CD4-positive, CD25-positive, alpha-beta regulatory T cell (primary cell): ENCODE results near the gene SLC13A2. TPM values are rescaled to one million over a fixed set of nuclear protein-coding genes. Genes with fewer than 3 reads are reported as not detected.

Source experiments
- ATAC-seq, 2 donors: fragments of 150-1000 bp; cut with Tn5 transposase; one replicate each; pipeline ENCODE4 v1.10.0; 2021; ENCODE audit warnings: low read depth in 2 of 2, moderate number of reproducible peaks in 2 of 2, moderate library complexity in 1 of 2
- DNase-seq, 3 donors: peaks; one replicate each; pipeline versions ENCODE4 v3.0.0 to v3.0.0-alpha.2; 2012 to 2022; ENCODE audit warnings: mixed read lengths in 1 of 3
- H3K27ac ChIP-seq: one replicate; pipeline ENCODE4 v1.7.0; 2013; ENCODE audit warnings: mild to moderate bottlenecking, low read length; ENCODE audit not compliant: insufficient read depth, poor library complexity, severe bottlenecking
- H3K27me3 ChIP-seq: one replicate; pipeline ENCODE4 v1.7.0; 2013; ENCODE audit warnings: low read length; ENCODE audit not compliant: control insufficient read depth, insufficient read depth
- H3K36me3 ChIP-seq: one replicate; pipeline ENCODE4 v1.7.0; 2013; ENCODE audit warnings: mild to moderate bottlenecking, low read length, moderate library complexity; ENCODE audit not compliant: control insufficient read depth, insufficient read depth
- H3K4me1 ChIP-seq: 2 replicates; pipeline ENCODE4 v1.7.0; 2013; ENCODE audit warnings: mild to moderate bottlenecking, low read length; ENCODE audit not compliant: insufficient read depth, control insufficient read depth, poor library complexity, severe bottlenecking
- H3K4me3 ChIP-seq: one replicate; pipeline ENCODE4 v1.7.0; 2013; ENCODE audit warnings: low read depth, mild to moderate bottlenecking, low read length, moderate library complexity
- H3K9me3 ChIP-seq, 2 experiments: 1 replicate in 1 of 2; 2 replicates in 1 of 2; pipeline ENCODE4 v1.7.0; 2013; ENCODE audit warnings: low read length in 2 of 2, mild to moderate bottlenecking in 1 of 2, moderate library complexity in 1 of 2; ENCODE audit not compliant: control insufficient read depth in 2 of 2
- H3K27ac Mint-ChIP-seq, 3 donors: one replicate each; pipeline ENCODE4 v1.8.0; 2020 to 2022; ENCODE audit warnings: mild to moderate bottlenecking in 3 of 3, mixed read lengths in 3 of 3, moderate library complexity in 2 of 3
- H3K27me3 Mint-ChIP-seq: one replicate; pipeline ENCODE4 v1.8.0; 2022; ENCODE audit warnings: mild to moderate bottlenecking, mixed read lengths
- H3K36me3 Mint-ChIP-seq: one replicate; pipeline ENCODE4 v1.8.0; 2020; ENCODE audit warnings: mixed read lengths
- H3K4me1 Mint-ChIP-seq, 4 donors: one replicate each; pipeline ENCODE4 v1.8.0; 2020 to 2022; ENCODE audit warnings: mixed read lengths in 4 of 4, mild to moderate bottlenecking in 1 of 4
- H3K4me3 Mint-ChIP-seq, 4 donors: one replicate each; pipeline ENCODE4 v1.8.0; 2020 to 2022; ENCODE audit warnings: mild to moderate bottlenecking in 4 of 4, mixed read lengths in 4 of 4, moderate library complexity in 3 of 4
- H3K9me3 Mint-ChIP-seq, 7 donors: one replicate each; pipeline ENCODE4 v1.8.0; 2020 to 2022; ENCODE audit warnings: mixed read lengths in 7 of 7, mild to moderate bottlenecking in 3 of 7, moderate library complexity in 2 of 7
- polyA plus RNA-seq, 4 donors: library from polyadenylated mRNA; unstranded; fragments of 300-500 nt; fragmentation: Illumina TruSeq; gene quantifications; one replicate each; pipeline ENCODE4 v1.2.3, GENCODE V29; 2021
- total RNA-seq: library from RNA; stranded (reverse); gene quantifications from one replicate; pipeline ENCODE4 v1.2.3, GENCODE V29; 2022

SLC13A2 gene
- total and polyA plus RNA-seq, 5 donors from 2014 or later, result not detected

GRCh38 chr17:28540231-28540630 lies 66.8 kb downstream of the SLC13A2 start:
- Mint-ChIP-seq H3K36me3 (no peaks in the 10 kb centered on the region), H3K4me1 (no peaks in the 10 kb centered on the region), H3K4me3 (no peak overlapping the region), H3K9me3 (no peaks in the 10 kb centered on the region), H3K27me3 (no peaks in the 10 kb centered on the region), H3K27ac (peak overlapping the region in 1 of 3 donors; percentile 83)
- no peaks in the 10 kb centered on the region for H3K27me3 ChIP-seq
- H3K9me3 ChIP-seq, result no peaks in the 10 kb centered on the region
- H3K27ac ChIP-seq, result no peak overlapping the region
- no peaks in the 10 kb centered on the region for H3K36me3 ChIP-seq
- H3K4me1 ChIP-seq, result no peaks in the 10 kb centered on the region
- DNase-seq (no peak), ATAC-seq (no peak)
- H3K4me3 ChIP-seq, result no peak overlapping the region

- DNase-seq (no peak), ATAC-seq (no peak)
- Histone ChIP-seq H3K27me3 (no peaks in the 10 kb centered on the region), H3K4me3 (no peak overlapping the region), H3K27ac (no peak overlapping the region), H3K4me1 (no peaks in the 10 kb centered on the region), H3K9me3 (no peaks in the 10 kb centered on the region), H3K36me3 (peaks cover 4% of the 10 kb centered on the region)
- H3K9me3 Mint-ChIP-seq, result no peaks in the 10 kb centered on the region
- H3K27me3 Mint-ChIP-seq, result no peaks in the 10 kb centered on the region
- no peak overlapping the region for H3K4me3 Mint-ChIP-seq
- H3K27ac Mint-ChIP-seq, result no peak overlapping the region
- peaks cover 4% of the 10 kb centered on the region for H3K36me3 Mint-ChIP-seq
- peaks cover 0 to 4% (median 3%) of the 10 kb centered on the region in 4 donors for H3K4me1 Mint-ChIP-seq
Observed at GRCh38 chr17:28541439-28541838, 68.0 kb downstream of the SLC13A2 start.

- ATAC-seq (no peak), DNase-seq (no peak)
- H3K4me1 Mint-ChIP-seq, result peaks cover 7 to 28% (median 18%) of the 10 kb centered on the region in 4 donors
- no peaks in the 10 kb centered on the region for H3K9me3 ChIP-seq
- H3K27me3 ChIP-seq, result no peaks in the 10 kb centered on the region
- H3K27ac ChIP-seq, result no peak overlapping the region
- no peak overlapping the region for H3K4me3 ChIP-seq
- no peak overlapping the region for H3K4me3 Mint-ChIP-seq
- H3K27ac Mint-ChIP-seq, result peak overlapping the region in 2 of 3 donors; percentile 29 to 35
- H3K36me3 Mint-ChIP-seq, result peaks cover 4% of the 10 kb centered on the region
- H3K27me3 Mint-ChIP-seq, result no peaks in the 10 kb centered on the region
- H3K4me1 ChIP-seq, result peaks cover 24% of the 10 kb centered on the region
- H3K9me3 Mint-ChIP-seq, result no peaks in the 10 kb centered on the region
- H3K36me3 ChIP-seq, result peaks cover 10% of the 10 kb centered on the region
Observed at GRCh38 chr17:28544402-28545140, 71.1 kb downstream of the SLC13A2 start.

GRCh38 chr17:28545141-28545503 lies 71.7 kb downstream of the SLC13A2 start:
- DNase-seq (no peak), ATAC-seq (no peak)
- Mint-ChIP-seq H3K27me3 (no peaks in the 10 kb centered on the region), H3K4me3 (no peak overlapping the region), H3K36me3 (peaks cover 4% of the 10 kb centered on the region), H3K4me1 (peaks cover 7 to 33% (median 23%) of the 10 kb centered on the region in 4 donors), H3K9me3 (no peaks in the 10 kb centered on the region), H3K27ac (peak overlapping the region; percentile 22 to 35 (median 32))
- Histone ChIP-seq H3K4me1 (peaks cover 30% of the 10 kb centered on the region), H3K9me3 (no peaks in the 10 kb centered on the region), H3K27ac (no peak overlapping the region), H3K27me3 (no peaks in the 10 kb centered on the region), H3K36me3 (peaks cover 10% of the 10 kb centered on the region), H3K4me3 (no peak overlapping the region)

- H3K4me3 Mint-ChIP-seq, result no peak overlapping the region
- H3K4me1 ChIP-seq, result peaks cover 38% of the 10 kb centered on the region
- H3K27ac ChIP-seq, result no peak overlapping the region
- H3K9me3 ChIP-seq, result no peaks in the 10 kb centered on the region
- no peak for DNase-seq
- H3K27me3 Mint-ChIP-seq, result no peaks in the 10 kb centered on the region
- peaks cover 7 to 41% (median 29%) of the 10 kb centered on the region in 4 donors for H3K4me1 Mint-ChIP-seq
- H3K36me3 ChIP-seq, result peaks cover 10% of the 10 kb centered on the region
- peaks cover 4% of the 10 kb centered on the region for H3K36me3 Mint-ChIP-seq
- no peak overlapping the region for H3K4me3 ChIP-seq
- no peaks in the 10 kb centered on the region for H3K9me3 Mint-ChIP-seq
- H3K27ac Mint-ChIP-seq, result peak overlapping the region in 2 of 3 donors; percentile 32 to 35
- H3K27me3 ChIP-seq, result no peaks in the 10 kb centered on the region
- no peak for ATAC-seq
Observed at GRCh38 chr17:28545787-28546415, 72.5 kb downstream of the SLC13A2 start.

- no peak for ATAC-seq
- H3K4me3 Mint-ChIP-seq, result peak overlapping the region in 3 of 4 donors; percentile 34 to 69 (median 64)
- Histone ChIP-seq H3K4me3 (no peak overlapping the region), H3K27ac (no peak overlapping the region), H3K36me3 (peaks cover 10% of the 10 kb centered on the region), H3K9me3 (no peaks in the 10 kb centered on the region), H3K27me3 (no peaks in the 10 kb centered on the region), H3K4me1 (peaks cover 50% of the 10 kb centered on the region)
- H3K27ac Mint-ChIP-seq, result peak overlapping the region; percentile 55 to 97 (median 78)
- H3K27me3 Mint-ChIP-seq, result no peaks in the 10 kb centered on the region
- peaks cover 7 to 52% (median 39%) of the 10 kb centered on the region in 4 donors for H3K4me1 Mint-ChIP-seq
- peaks cover 4% of the 10 kb centered on the region for H3K36me3 Mint-ChIP-seq
- no peaks in the 10 kb centered on the region for H3K9me3 Mint-ChIP-seq
- no peak for DNase-seq
Observed at GRCh38 chr17:28547096-28547622, 73.7 kb downstream of the SLC13A2 start.
